SIG-M5 (cell line): ENCODE results near the gene OR5A1.
"Not testable (repeated sequence)": the region's sequence is repeated elsewhere in the genome, so short reads cannot be mapped to it uniquely, and the experiment has no call there.

Experiments used
- DNase-seq: peaks from one replicate; lab custom pipeline; 2025; lab: John Stamatoyannopoulos, UW

OR5A1 gene

DNA sequence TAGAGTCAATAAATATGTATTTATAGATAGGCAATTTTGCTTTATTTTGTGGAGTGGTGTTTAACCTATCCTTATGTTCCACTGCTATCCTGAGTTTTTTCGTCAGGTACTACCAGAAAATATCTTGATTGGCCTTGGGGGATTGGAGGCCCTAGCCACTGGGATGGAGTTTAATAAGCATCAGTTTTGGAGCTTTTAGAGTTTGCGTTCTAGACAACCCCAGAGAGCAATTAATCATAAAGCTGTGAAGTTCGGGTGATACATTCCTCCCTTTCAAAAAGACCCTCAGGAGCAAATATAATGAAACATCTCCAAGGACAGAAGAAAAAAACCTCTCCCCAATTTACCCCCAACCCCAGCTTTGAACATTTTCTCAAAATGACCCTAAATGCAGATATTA, at the start of gene OR5A1:
TSS of gene OR5A1 (plus strand) at position 301 of the 400 bp plus-strand sequence. CDS start 6,700 bp downstream, outside the sequence.
- no peak for DNase-seq

DNA sequence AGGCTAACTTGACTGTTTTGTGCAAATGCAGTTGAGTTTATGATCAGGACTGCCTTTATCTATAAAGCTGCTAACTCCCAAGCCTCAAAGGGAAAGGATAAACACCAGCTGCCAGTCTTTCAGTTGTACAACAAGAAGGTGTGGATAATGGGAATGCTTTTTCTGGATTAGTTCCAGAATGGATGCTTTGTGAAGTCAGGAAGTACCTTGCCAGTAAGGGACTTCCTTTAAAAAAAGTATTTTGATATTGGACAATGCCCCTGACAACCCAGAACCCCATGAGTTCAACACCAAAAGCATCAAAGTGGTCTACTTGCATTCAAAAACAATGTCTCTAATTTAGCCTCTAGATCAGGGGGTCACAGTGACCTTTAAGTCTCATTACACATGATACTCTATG, 42.1 kb upstream of the OR5A1 start:
- no peak for DNase-seq

DNA sequence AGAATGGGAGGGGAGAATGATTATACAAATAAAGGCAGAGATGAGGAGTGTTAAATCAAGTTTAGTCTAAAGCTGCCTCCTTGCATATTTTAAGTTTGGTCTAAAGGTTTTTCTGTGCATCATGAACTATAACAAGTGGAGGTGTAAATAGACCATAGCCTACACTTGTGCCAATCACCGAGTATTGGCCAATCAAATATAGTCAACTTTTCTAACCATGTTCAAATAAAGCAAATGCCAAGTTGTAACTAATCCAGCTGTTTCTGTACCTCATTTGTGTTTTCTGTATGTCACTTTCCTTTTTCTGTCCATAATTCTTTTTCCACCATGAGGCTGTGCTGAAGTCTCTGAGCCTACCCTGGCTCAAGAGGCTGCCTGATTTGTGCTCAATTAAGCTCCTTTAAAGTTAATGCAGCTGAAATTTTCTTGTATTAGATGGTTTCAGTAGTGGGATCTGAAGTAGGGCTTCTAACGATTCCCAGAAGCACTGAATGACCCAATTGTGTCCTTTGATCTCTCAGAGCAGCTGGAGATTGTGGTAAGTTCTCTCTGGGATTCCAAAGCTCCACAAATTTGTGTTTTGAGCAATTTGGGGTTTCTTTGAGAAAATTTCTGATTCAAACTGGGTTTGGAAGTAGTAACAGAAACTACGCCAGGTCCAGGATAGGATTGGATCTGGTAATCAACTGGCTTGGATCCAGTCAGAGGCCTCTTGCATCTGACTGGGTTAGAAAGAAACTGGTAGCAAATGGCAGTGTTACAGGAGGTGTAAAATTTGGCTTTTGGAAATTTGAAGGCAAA, 35.6 kb upstream of the OR5A1 start:
- no peak for DNase-seq

DNA sequence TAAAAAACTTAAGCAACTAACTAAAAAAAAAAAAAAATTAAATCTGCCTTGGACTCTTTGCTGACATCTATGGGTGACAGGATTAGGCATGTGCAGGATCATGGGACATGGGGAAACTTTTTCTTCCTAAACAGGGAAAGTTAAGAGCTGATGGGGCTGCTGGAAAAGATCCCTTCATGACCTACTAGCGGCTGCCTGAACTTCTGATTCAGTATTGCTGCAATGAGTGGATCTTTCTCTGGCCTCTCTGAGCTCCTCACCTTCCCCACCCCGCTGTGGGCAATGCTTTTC, 35.1 kb upstream of the OR5A1 start:
- no peak for DNase-seq

DNA sequence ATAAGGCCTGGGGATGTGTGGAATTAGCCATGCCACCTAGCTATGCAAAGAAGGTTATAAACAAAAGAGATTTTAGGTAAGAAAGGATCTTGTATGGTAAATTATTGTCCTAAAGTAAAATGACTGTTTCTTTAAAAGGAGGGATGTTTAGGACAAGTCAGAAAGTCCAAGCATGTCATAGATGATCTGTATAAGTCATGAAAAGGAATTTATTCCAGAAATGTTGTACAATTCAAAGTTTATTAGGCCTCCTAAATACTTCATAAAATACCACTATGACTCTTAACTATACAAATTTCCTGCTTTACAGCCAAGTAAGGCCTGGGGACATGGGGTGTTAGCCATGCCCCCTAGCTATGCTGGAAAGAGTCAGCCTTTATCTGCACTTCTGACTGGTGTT, 32.7 kb upstream of the OR5A1 start:
- DNase-seq = no peak

DNA sequence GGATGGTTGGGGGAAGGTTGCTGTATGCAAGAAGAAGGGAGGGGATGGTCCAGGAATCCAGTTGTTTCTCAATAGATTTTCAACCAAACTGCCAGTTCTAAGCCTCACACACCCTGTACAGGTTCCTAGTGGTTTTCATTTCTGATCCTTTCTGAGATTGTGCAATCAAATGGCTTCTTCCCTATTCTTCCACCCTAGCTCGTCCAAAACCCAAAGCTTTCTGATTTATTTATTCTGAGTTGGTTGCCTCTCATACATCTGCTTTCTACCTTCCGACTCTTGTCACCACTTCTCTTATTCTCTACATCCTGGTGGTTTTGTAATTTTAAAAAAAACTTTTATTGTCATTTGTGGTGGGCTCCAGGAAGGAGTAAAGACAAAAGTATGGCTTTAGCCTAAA, 22.6 kb upstream of the OR5A1 start:
- no peak for DNase-seq

DNA sequence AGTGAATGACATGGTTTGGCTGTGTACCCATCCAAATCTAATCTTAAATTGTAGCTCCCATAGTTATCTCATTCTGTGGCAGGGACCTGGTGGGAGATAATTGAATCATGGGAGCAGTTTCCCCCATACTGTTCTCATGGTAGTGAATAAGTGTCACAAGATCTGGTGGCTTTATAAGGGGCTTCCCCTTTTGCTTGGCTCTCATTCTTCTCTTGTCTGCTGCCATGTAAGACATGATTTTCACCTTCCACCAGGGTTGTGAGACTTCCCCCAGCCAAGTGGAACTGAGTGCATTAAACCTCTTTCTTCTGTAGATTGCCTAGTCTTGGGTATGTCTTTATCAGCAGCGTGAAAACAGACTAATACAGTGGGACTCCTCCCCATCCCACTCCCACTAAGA, 21.2 kb upstream of the OR5A1 start:
- DNase-seq = no peak

DNA sequence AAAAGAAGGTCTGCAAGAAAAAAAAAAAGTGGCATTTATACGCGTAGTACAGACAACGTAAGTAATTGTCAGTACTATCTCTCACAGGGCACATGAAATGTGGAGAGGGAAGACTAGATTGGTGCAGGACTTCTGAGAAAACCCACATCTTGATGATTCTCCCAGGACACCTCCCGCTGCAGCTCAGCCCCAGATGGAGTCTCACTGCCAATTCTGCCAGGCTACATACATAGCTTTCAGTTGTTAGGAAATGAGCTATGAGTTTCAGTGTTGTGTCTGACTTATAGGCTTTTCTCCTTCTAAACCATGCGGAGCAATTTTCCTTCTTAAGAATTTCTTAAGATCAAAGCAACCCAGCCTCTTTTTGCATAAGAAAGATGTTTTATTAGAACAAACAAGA, 19.7 kb upstream of the OR5A1 start:
- DNase-seq = no peak

DNA sequence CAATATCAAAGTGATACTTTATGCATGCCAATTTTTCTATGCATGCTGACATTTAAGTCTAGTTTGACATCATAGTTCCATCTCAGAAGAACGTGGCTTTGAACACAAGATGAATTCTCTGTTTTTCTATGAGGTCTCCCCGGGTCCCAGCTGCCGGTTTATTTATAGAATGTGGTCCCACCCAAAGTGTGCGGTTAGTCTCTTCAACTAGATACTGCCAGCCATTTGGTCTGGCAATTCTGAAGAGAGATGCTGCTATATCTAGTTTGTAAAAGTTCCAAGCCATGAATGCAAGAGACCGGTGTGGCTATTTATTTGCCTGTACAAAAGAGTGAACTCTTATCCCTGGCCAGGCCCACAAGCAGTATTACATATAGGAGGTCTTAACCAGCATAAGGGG, 19.2 kb upstream of the OR5A1 start:
- no peak for DNase-seq

DNA sequence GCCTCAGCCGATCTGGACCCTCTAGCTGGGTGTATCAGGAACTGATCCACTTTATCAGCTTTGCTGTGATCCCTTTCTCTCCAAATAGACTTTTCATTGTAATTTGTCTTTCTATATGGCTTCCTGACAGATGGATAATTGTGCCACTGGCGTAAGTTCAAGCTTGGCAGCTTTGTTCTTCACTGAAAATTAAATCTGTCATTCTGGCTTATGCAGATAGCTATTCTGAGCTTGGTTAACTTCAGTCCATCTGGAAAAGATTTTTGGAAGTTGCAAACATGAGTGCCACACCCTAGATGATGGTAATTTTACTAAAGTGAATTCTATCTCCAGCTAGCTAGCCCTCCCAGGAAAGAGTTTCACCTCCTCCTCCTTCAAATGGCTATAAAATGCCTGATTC, 18.1 kb upstream of the OR5A1 start:
- no peak for DNase-seq

DNA sequence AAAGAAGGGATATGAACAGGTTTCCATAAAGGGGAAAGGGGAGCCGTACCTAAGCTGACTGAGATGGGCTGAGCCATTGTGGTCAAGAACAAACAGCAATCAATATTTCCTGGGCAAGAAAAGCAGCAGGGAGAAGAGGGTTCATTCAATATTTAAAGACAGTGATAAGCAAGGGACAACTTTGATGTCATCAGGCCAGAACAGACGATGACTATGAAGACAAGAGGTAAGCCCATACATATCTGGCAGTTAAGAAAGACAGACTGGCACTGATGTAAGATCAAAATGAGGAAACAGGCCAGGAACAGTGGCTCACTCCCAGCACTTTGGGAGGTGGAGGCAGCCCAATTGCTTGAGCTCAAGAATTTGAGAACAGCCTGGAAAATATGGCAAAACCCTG, 12.4 kb upstream of the OR5A1 start:
- DNase-seq = no peak

DNA sequence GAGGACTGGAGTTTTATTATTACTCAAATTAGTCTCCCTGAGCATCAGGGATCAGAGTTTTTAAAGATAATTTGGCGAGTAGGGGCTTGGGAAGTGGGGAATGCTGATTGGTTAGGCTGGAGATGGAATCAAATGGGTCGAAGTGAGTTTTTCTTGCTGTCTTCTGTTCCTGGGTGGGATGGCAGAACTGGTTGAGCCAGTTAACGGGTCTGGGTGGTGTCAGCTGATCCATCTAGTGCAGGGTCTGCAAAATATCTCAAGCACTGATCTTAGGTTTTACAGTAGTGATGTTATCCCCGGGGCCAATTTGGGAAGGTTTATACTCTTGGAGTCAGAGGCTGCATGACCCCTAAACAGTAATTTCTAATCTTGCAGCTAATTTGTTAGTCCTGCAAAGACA, 11.1 kb upstream of the OR5A1 start:
- DNase-seq = no peak

DNA sequence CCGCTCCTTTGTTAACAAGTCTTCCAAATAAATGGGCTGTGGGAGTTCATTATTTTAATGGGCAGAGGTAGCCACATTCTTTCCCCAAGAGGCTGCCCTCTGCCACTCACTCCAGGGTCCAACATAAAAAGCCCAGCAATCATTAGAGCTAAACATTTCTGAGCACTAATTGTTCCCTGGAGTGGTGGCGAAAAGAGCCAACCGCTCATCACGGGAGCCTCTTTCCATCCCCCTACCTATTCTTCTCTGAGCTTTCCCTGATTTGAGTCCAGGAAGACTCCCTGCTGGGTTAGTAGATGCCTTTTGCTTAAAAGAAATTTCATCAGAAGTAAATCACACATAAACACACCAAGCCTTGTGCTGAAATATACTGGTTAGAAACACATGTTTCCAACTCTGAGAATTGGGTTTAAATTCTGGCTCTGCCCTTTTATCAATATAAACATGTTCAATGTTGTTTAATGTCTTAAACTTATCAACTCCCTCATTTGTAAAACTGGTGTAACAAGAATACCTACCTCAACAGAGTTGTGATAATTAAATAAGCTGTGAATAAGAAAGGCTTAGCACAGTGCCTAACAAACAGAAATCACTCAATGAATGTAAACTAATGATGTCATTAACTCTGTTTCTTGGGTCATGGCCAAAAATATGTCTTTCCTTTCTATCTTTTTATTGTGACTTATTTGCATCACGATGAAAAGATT, 9.8 kb upstream of the OR5A1 start, which contains the start of gene OR5A2:
TSS of gene OR5A2 (minus strand) at position 53 of the 707 bp plus-strand sequence. CDS start 3,460 bp downstream, outside the sequence.
- no peak for DNase-seq

DNA sequence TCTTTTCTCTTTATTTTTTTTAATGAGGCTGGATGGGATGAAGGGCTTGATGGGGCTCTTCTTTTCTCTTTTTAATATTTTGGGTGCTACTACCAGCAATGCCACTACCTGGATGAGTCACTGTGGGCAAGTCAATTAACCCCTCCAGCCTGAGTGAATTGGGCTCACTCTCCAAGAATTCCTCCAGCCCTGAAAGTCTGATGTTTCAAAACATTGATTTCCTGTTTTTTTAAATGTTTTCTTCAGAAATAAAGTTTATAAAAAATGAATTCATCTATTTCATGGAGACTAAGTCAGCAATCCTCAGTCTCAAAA, 9.2 kb upstream of the OR5A1 start:
- no peak for DNase-seq

DNA sequence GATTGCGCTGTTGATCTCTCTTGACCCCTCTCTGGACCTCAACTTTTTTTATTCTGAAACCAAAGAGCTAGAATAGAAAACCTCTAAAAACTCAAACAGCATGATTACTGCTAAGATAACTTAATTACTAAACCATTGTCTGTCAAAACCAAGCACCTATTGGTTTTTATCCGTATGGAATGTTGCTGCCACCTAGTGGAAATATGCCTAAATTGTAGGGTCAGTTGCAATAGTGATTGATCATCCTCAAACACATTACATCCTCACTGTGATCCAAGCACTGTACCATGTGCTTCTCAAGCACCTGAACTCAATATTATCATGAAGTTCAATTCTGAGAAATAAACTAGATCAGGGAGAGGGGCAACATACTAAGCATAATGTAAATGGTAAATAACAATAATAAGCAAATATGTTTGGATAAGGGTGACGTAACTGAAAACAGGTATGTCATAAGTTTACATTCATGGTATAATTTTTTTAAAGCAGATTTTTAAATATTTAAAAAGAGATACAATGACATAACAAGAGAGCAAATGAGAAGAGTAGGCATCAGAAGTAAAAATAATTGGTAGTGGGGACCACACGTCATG, 6.2 kb upstream of the OR5A1 start:
- DNase-seq = no peak

DNA sequence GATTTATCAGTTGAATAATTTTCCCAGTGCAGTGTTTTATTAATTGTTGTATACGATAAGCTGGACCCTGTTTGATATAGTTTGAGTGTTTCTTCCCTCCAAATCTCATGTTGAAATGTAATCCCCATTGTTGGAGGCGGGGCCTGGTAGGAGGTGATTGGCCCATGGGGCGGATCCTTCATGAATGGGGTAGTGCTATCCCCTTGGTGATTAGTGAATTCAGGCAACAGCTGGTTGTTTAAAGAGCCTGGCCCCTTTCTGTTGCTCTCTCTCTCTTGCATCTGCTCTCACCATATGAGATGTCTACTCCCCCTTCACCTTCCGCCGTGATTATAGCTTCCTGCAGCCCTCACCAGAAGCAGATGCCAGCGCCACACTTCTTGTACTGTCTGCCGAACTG, 1.5 kb downstream of the OR5A1 start:
- DNase-seq = no peak

DNA sequence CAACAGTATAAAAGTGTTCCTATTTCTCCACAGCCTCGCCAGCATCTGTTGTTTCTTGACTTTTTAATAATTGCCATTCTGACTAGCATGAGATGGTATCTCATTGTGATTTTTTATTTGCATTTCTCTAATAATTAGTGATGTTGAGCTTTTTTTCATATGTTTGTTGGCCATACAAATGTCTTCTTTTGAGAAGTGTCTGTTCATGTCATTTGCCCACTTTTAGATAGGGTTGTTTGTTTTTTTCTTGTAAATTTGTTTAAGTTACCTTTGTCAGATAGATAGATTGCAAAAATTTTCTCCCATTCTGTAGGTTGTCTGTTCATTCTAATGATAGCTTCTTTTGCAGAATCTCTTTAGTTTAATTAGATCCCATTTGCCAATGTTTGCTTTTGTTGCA, 9.4 kb downstream of the OR5A1 start:
- DNase-seq = not testable (repeated sequence)

DNA sequence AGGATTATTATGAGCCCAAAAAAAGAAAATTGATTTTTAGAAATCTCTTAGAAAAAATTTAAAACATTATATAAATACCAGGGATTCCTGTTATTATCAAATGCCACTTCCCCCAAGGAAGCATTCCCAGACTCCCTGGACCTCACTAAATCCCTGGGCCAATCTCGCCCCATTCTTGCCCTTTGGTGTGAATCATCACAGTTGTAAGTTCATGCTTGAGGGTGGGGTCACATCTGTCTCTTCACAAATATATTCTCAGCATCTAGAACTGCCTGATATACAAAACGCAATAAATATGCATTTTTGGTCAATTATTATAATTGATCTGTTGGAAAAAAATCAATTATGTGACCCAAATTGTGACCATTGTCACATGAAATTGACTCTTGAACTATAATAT, 12.2 kb downstream of the OR5A1 start:
- DNase-seq = no peak

DNA sequence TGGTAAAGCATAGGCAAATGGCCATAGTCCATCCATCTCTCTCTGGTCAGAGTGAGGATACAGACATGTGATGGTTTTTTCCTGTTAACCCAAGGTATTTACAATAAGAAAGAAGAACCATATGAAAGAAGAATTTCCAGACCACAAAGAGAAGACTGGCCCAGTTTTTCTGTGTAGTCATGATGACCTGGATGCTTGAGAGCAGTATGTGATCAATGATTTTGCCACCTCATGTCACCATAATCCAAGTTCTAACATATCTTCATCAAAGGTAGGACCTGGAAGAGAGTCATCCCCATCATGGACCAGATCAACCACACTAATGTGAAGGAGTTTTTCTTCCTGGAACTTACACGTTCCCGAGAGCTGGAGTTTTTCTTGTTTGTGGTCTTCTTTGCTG, 20.4 kb downstream of the OR5A1 start, which contains the start of gene OR4D6:
TSS of gene OR4D6 (plus strand) at position 301 of the 400 bp plus-strand sequence. CDS start at position 301, 0 bp downstream.
- no peak for DNase-seq

DNA sequence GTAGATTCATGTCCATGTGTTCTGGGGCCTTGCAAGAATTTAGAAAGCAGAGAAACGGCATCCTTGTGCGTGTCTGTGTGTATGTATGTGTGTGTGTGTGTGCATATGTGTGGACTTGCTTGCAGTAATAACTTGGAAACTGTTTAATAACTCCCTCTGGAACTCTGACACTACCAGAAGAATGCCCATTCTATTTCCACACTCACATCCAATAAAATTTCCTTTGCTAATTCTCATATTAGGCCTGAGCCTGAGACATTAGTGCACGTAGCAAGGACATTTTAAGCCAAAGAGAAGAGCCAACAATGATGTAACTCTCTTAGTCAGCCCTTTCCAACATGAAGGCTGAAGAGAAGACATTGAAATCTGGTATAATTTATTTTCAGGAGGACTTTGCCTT, 23.6 kb downstream of the OR5A1 start:
- DNase-seq = no peak

DNA sequence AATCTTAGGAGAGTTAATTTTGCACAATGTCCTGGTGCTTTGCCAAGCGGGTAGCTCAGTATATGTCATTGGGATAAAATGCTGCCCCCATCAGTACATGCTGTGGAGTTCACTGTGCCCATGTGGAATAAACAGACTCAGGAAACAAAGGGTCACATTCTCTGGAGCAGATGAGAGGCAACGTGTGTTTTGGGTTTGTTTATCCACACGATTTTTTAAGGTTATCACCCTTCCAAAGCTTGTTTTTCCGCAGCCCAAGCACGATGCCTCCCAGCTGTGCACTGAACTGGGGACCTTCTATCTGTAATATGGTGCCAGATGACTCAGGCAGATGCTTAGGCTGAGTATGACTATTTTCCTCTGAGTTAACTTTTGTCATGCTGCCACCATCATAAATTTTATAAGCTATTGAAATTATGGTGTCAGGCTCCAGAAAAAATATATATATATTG, 26.9 kb downstream of the OR5A1 start:
- no peak for DNase-seq

DNA sequence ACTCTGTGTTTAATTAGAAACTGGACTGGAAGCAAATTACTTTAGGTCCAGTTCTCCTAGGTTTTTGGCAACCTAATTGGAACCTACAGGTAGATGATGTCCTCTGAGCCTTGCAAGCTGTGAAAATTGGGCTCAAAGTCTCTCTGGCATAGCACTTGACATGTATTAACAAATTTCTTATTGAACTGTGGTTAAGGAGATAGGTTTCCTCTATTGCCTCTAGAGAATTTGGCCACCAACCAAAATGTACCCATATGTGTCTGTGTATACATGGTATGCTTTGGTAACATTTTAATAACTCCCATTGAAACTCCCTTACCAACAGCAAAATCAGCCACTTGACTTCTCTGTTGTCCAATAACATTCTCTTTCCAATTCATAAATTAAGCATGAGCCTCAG, 36.7 kb downstream of the OR5A1 start, which contains the start of gene OR4D10:
TSS of gene OR4D10 (plus strand) at position 301 of the 400 bp plus-strand sequence. CDS start 4,115 bp downstream, outside the sequence.
- no peak for DNase-seq

DNA sequence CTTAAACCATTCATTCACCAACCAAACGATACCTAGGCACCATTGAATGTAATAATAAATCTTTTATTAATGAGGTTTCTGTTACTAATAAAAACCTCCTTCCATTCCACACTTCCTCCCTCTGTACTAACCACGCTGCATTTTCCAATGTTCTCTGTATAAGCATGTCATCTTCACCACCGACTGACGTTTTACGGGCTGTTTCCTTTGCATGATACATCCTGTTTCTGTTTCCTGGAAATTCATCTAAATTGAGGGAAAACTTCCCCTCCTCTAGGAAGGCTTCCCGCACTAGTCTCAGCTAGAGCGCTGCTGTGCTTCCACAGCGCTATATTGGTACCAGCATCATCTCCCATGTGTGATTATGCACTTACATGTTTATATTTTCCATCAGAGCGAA, 38.9 kb downstream of the OR5A1 start:
- DNase-seq = no peak
